Measurements from ENCODE around the gene SPAM1. TPM values are rescaled to one million over a fixed set of nuclear protein-coding genes. Genes with fewer than 3 reads are reported as not detected.

Gene SPAM1
- total and polyA plus RNA-seq, 7 donors = 0.79 TPM; not detected in 6

GRCh38 chr7:123977081-123977480, 52.0 kb downstream of the SPAM1 start:
- ATAC-seq = no peak
- H3K36me3 ChIP-seq (ENCODE audit: insufficient read depth in 1 of 2, low read depth in 1 of 2) = no peaks in the 10 kb centered on the region
- no peak for TF ChIP-seq CTCF (IDR thresholded peaks at IDR 0.05)
- no peak for DNase-seq
- peaks cover 0 to 2% (median 0%) of the 10 kb centered on the region in 3 donors for H3K27me3 ChIP-seq (ENCODE audit: insufficient read depth in 3 of 3, low read length in 2 of 3)
- intact Hi-C loops (cut with DNase I) = no loop called here
- H3K4me3 ChIP-seq = no peak overlapping the region
- H3K9me3 ChIP-seq = no peaks in the 10 kb centered on the region
- H3K27ac ChIP-seq = no peak overlapping the region
- H3K4me1 ChIP-seq = no peaks in the 10 kb centered on the region

GRCh38 chr7:123979876-123980275, 54.8 kb downstream of the SPAM1 start:
- intact Hi-C loops (cut with DNase I) = no loop called here
- no peaks in the 10 kb centered on the region for H3K9me3 ChIP-seq
- no peaks in the 10 kb centered on the region for H3K4me1 ChIP-seq
- no peaks in the 10 kb centered on the region for H3K36me3 ChIP-seq (ENCODE audit: insufficient read depth in 1 of 2, low read depth in 1 of 2)
- ATAC-seq (no peak), DNase-seq (peak in 1 of 2 donors; percentile 29)
- no peak for TF ChIP-seq CTCF (IDR thresholded peaks at IDR 0.05)
- no peak overlapping the region for H3K4me3 ChIP-seq
- peaks cover 0 to 2% (median 0%) of the 10 kb centered on the region in 3 donors for H3K27me3 ChIP-seq (ENCODE audit: insufficient read depth in 3 of 3, low read length in 2 of 3)
- no peak overlapping the region for H3K27ac ChIP-seq

DNA sequence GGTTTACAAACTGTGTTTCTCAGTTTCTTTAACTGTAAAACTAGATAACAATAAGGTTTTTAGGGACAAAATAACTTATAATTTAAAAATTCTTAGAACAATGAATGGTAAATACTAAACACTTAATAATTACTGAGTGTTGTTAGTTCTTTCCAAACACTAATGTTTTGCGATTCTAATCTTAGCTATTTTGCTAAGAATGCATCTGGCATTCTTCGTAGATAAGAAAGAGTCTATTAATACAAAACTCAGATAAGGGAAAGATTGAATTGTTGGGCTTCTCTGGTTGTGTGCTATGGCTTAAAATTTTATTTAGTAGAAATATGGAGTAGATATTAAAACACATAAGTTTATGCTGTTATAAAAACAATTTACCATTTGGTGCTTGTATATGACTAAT, 62.4 kb downstream of the SPAM1 start:
- Histone ChIP-seq H3K27me3 (ENCODE audit: insufficient read depth in 3 of 3, low read length in 2 of 3) (no peaks in the 10 kb centered on the region), H3K36me3 (ENCODE audit: insufficient read depth in 1 of 2, low read depth in 1 of 2) (no peaks in the 10 kb centered on the region), H3K9me3 (no peaks in the 10 kb centered on the region), H3K4me3 (no peak overlapping the region), H3K27ac (no peak overlapping the region), H3K4me1 (no peaks in the 10 kb centered on the region)
- DNase-seq (no peak), ATAC-seq (no peak)
- 78 to 89% (median 86%) methylated on average over 2 of the region's 2 CpGs for WGBS, 3 donors
- intact Hi-C loops (cut with DNase I) = no loop called here
- TF ChIP-seq CTCF (IDR thresholded peaks at IDR 0.05) = no peak

DNA sequence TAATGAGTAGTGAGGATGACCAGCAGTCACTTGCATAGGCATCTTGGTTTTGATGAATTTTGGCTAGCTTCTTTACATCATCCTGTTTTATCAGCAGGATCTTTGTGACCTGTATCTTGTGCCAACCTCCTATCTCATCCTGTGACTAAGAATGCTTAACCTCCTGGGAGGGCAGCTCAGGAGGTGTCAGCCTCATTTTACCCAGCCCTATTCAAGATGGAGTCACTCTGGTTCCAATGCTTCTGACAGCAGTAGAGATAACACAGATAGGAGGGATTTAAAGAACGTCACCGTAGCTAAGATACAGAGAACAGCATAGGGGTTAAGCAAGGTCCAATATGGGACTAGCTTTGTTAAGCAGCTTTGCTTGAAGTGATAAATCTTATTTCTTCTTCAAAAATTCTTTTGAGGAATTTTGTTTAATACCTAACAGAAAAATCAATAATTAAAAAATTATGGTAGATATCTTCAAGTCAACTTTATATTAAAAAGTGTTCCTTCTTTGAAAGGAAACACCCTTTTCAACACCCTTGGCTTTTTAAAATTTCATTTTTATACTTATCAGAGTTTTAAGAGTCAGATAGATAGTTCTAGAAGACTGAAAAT, 68.0 kb downstream of the SPAM1 start:
- ATAC-seq = no peak

More for the DNA sequence above, 68.0 kb downstream of the SPAM1 start:
- H3K36me3 ChIP-seq (ENCODE audit: insufficient read depth in 1 of 2, low read depth in 1 of 2) = no peaks in the 10 kb centered on the region
- no peak for TF ChIP-seq CTCF (IDR thresholded peaks at IDR 0.05)
- no peaks in the 10 kb centered on the region for H3K9me3 ChIP-seq
- no peak overlapping the region for H3K27ac ChIP-seq
- peaks cover 2% of the 10 kb centered on the region for H3K4me1 ChIP-seq
- 90 to 96% (median 94%) methylated on average over 2 of the region's 2 CpGs for WGBS, 3 donors
- H3K27me3 ChIP-seq (ENCODE audit: insufficient read depth in 3 of 3, low read length in 2 of 3) = no peaks in the 10 kb centered on the region
- intact Hi-C loops (cut with DNase I) = no loop called here
- DNase-seq = no peak
- no peak overlapping the region for H3K4me3 ChIP-seq
